ENCODE measurements around the gene CRYBG1. TPM values are rescaled to one million over a fixed set of nuclear protein-coding genes. Genes with fewer than 3 reads are reported as not detected.
A peak's percentile ranks its signal among the peaks of the same experiment; 100 is the strongest.

Gene CRYBG1
- total RNA-seq, 4 donors from 2014 or later: 7.9 to 14.4 (median 11.1) TPM

- no peak for DNase-seq
- no peaks in the 10 kb centered on the region for H3K27me3 ChIP-seq
- H3K9me3 ChIP-seq: no peaks in the 10 kb centered on the region
- intact Hi-C loops (cut with DNase I): loop anchor here (5.0 kb wide), 1 partner anchor 374 kb away; no protein-coding TSS in a partner anchor
- 26% methylated on average over 2 of the region's 2 CpGs for WGBS, 2 donors
- H3K4me1 ChIP-seq: peaks cover 0 to 4% of the 10 kb centered on the region in 2 donors
- TF ChIP-seq, protein P1, sequence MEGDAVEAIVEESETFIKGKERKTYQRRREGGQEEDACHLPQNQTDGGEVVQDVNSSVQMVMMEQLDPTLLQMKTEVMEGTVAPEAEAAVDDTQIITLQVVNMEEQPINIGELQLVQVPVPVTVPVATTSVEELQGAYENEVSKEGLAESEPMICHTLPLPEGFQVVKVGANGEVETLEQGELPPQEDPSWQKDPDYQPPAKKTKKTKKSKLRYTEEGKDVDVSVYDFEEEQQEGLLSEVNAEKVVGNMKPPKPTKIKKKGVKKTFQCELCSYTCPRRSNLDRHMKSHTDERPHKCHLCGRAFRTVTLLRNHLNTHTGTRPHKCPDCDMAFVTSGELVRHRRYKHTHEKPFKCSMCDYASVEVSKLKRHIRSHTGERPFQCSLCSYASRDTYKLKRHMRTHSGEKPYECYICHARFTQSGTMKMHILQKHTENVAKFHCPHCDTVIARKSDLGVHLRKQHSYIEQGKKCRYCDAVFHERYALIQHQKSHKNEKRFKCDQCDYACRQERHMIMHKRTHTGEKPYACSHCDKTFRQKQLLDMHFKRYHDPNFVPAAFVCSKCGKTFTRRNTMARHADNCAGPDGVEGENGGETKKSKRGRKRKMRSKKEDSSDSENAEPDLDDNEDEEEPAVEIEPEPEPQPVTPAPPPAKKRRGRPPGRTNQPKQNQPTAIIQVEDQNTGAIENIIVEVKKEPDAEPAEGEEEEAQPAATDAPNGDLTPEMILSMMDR (IDR thresholded peaks at IDR 0.05): peak in 4 of 6 experiments; percentile 59 to 89 (median 72)
- TF ChIP-seq POLR2A (IDR thresholded peaks at IDR 0.05): no peak
- no peak overlapping the region for H3K4me3 ChIP-seq (replicated peaks in 1 of 3)
- no peaks in the 10 kb centered on the region for H3K36me3 ChIP-seq
- H3K27ac ChIP-seq: no peak overlapping the region
Observed at GRCh38 chr6:106608080-106608668, 247.7 kb downstream of the CRYBG1 start.

- intact Hi-C loops (cut with DNase I): loop anchor here (5.0 kb wide), 1 partner anchor 373 kb away; no protein-coding TSS in a partner anchor
- Histone ChIP-seq H3K36me3 (no peaks in the 10 kb centered on the region), H3K4me1 (peaks cover 0 to 4% of the 10 kb centered on the region in 2 donors), H3K27me3 (no peaks in the 10 kb centered on the region), H3K4me3 (replicated peaks in 1 of 3) (no peak overlapping the region), H3K27ac (no peak overlapping the region), H3K9me3 (no peaks in the 10 kb centered on the region)
- TF ChIP-seq POLR2A (IDR thresholded peaks at IDR 0.05): no peak
- TF ChIP-seq, protein P1 (IDR thresholded peaks at IDR 0.05): peak in 4 of 6 experiments; percentile 22 to 53 (median 50)
- peak; percentile 57 to 62 for DNase-seq
- WGBS, 2 donors: 60 to 78% methylated on average over 6 of the region's 6 CpGs
Observed at GRCh38 chr6:106609699-106610098, 249.2 kb downstream of the CRYBG1 start.

- no peaks in the 10 kb centered on the region for H3K27me3 ChIP-seq
- no peaks in the 10 kb centered on the region for H3K9me3 ChIP-seq
- WGBS, 2 donors: 95 to 96% methylated on average over 2 of the region's 2 CpGs
- intact Hi-C loops (cut with DNase I): no loop called here
- no peak for TF ChIP-seq POLR2A (IDR thresholded peaks at IDR 0.05)
- TF ChIP-seq, protein P1 (IDR thresholded peaks at IDR 0.05): no peak
- no peak for DNase-seq
- no peaks in the 10 kb centered on the region for H3K36me3 ChIP-seq
- H3K27ac ChIP-seq: no peak overlapping the region
- H3K4me3 ChIP-seq (replicated peaks in 1 of 3): no peak overlapping the region
- H3K4me1 ChIP-seq: peaks cover 0 to 4% of the 10 kb centered on the region in 2 donors
Observed at GRCh38 chr6:106611030-106611429, 250.5 kb downstream of the CRYBG1 start.

GRCh38 chr6:106612671-106613416 lies 252.3 kb downstream of the CRYBG1 start:
- Histone ChIP-seq H3K9me3 (no peaks in the 10 kb centered on the region), H3K27me3 (no peaks in the 10 kb centered on the region), H3K36me3 (no peaks in the 10 kb centered on the region), H3K27ac (peak overlapping the region in 2 of 3 donors; percentile 38 to 73), H3K4me1 (peaks cover 0 to 4% of the 10 kb centered on the region in 2 donors), H3K4me3 (replicated peaks in 1 of 3) (no peak overlapping the region)
- TF ChIP-seq, protein P1 (IDR thresholded peaks at IDR 0.05): no peak
- no peak for TF ChIP-seq POLR2A (IDR thresholded peaks at IDR 0.05)
- 94 to 96% methylated on average over 9 of the region's 9 CpGs for WGBS, 2 donors
- intact Hi-C loops (cut with DNase I): no loop called here
- DNase-seq: peak; percentile 25 to 38

- 94 to 97% methylated on average over 1 of the region's 1 CpG for WGBS, 2 donors
Observed at GRCh38 chr6:106613590-106613989, 253.1 kb downstream of the CRYBG1 start.

More at GRCh38 chr6:106613590-106613989, 253.1 kb downstream of the CRYBG1 start:
- Histone ChIP-seq H3K36me3 (peaks cover 0 to 3% of the 10 kb centered on the region in 2 donors), H3K27ac (peak overlapping the region in 2 of 3 donors; percentile 38 to 73), H3K4me3 (replicated peaks in 1 of 3) (no peak overlapping the region), H3K9me3 (no peaks in the 10 kb centered on the region), H3K4me1 (peaks cover 0 to 4% of the 10 kb centered on the region in 2 donors), H3K27me3 (no peaks in the 10 kb centered on the region)
- TF ChIP-seq, protein P1 (IDR thresholded peaks at IDR 0.05): no peak
- TF ChIP-seq POLR2A (IDR thresholded peaks at IDR 0.05): no peak
- no peak for DNase-seq
- intact Hi-C loops (cut with DNase I): no loop called here
